CD4-positive, alpha-beta T cell treated with Interleukin-10 for 1 hour (primary cell): ENCODE results near the gene SCGB3A1.

Experiments used
- DNase-seq: peaks from one replicate; pipeline ENCODE4 v3.0.0-alpha.2; 2020

Gene SCGB3A1

GRCh38 chr5:180625125-180625790, 34.0 kb upstream of the SCGB3A1 start:
- no peak for DNase-seq

- no peak for DNase-seq
Observed at GRCh38 chr5:180624587-180624986, 33.3 kb upstream of the SCGB3A1 start.

GRCh38 chr5:180623844-180624243, 32.5 kb upstream of the SCGB3A1 start:
- DNase-seq, result no peak

GRCh38 chr5:180623411-180623834, 32.1 kb upstream of the SCGB3A1 start:
- no peak for DNase-seq

GRCh38 chr5:180622910-180623309, 31.6 kb upstream of the SCGB3A1 start:
- DNase-seq, result no peak

- no peak for DNase-seq
Observed at GRCh38 chr5:180621311-180621710, 30.0 kb upstream of the SCGB3A1 start.

GRCh38 chr5:180620014-180620413, 28.7 kb upstream of the SCGB3A1 start:
- no peak for DNase-seq

- no peak for DNase-seq
Observed at GRCh38 chr5:180619563-180619915, 28.2 kb upstream of the SCGB3A1 start.

- peak; percentile 28 for DNase-seq
Observed at GRCh38 chr5:180618829-180619562, 27.7 kb upstream of the SCGB3A1 start.

GRCh38 chr5:180618487-180618828, 27.2 kb upstream of the SCGB3A1 start:
- DNase-seq, result no peak

- DNase-seq, result no peak
Observed at GRCh38 chr5:180613814-180614188, 22.5 kb upstream of the SCGB3A1 start.

GRCh38 chr5:180613188-180613813, 22.0 kb upstream of the SCGB3A1 start:
- DNase-seq, result no peak

- no peak for DNase-seq
Observed at GRCh38 chr5:180612683-180613082, 21.4 kb upstream of the SCGB3A1 start.

- DNase-seq, result no peak
Observed at GRCh38 chr5:180611140-180611850, 20.0 kb upstream of the SCGB3A1 start.

GRCh38 chr5:180609817-180610550, 18.7 kb upstream of the SCGB3A1 start:
- DNase-seq, result no peak

- DNase-seq, result no peak
Observed at GRCh38 chr5:180609386-180609785, 18.1 kb upstream of the SCGB3A1 start.

GRCh38 chr5:180608572-180609310, 17.4 kb upstream of the SCGB3A1 start:
- DNase-seq, result no peak

- DNase-seq, result no peak
Observed at GRCh38 chr5:180607861-180608571, 16.7 kb upstream of the SCGB3A1 start.

- no peak for DNase-seq
Observed at GRCh38 chr5:180606215-180606785, 15.0 kb upstream of the SCGB3A1 start.

- peak; percentile 49 for DNase-seq
Observed at GRCh38 chr5:180605554-180606214, 14.4 kb upstream of the SCGB3A1 start.

- DNase-seq, result no peak
Observed at GRCh38 chr5:180604271-180604670, 13.0 kb upstream of the SCGB3A1 start.
